Thymus (tissue), 11 donors: ENCODE data around the gene ADAMTS12. TPM values are rescaled to one million over a fixed set of nuclear protein-coding genes. Genes with fewer than 3 reads are reported as not detected.

ENCODE experiments used
- DNase-seq, 9 donors: peaks; one replicate each; pipeline ENCODE4 v3.0.0-alpha.2; 2013; ENCODE audit warnings: low spot score in 9 of 9, low read depth in 6 of 9, missing footprints in 1 of 9
- H3K27ac ChIP-seq, 2 donors: one replicate each; pipeline ENCODE4 v1.5.1; 2013; ENCODE audit warnings: control low read depth in 1 of 2, low read depth in 1 of 2, low read length in 1 of 2, mild to moderate bottlenecking in 1 of 2, moderate library complexity in 1 of 2
- H3K27me3 ChIP-seq, 2 donors: one replicate each; pipeline ENCODE4 v1.5.1; 2013; ENCODE audit warnings: low read length in 1 of 2; ENCODE audit not compliant: control insufficient read depth in 2 of 2, insufficient read depth in 1 of 2
- H3K36me3 ChIP-seq, 2 donors: one replicate each; pipeline ENCODE4 v1.5.1; 2013; ENCODE audit warnings: low read length in 1 of 2, mild to moderate bottlenecking in 1 of 2, moderate library complexity in 1 of 2; ENCODE audit not compliant: control insufficient read depth in 2 of 2, insufficient read depth in 2 of 2
- H3K4me1 ChIP-seq, 2 donors: one replicate each; pipeline ENCODE4 v1.5.1; 2013; ENCODE audit warnings: low read length in 2 of 2; ENCODE audit not compliant: control insufficient read depth in 2 of 2, insufficient read depth in 2 of 2
- H3K4me3 ChIP-seq, 2 donors: one replicate each; pipeline ENCODE4 v1.5.1; 2013; ENCODE audit warnings: low read length in 2 of 2, control low read depth in 1 of 2, mild to moderate bottlenecking in 1 of 2
- H3K9me3 ChIP-seq, 2 donors: one replicate each; pipeline ENCODE4 v1.5.1; 2013; ENCODE audit warnings: low read length in 1 of 2, mild to moderate bottlenecking in 1 of 2; ENCODE audit not compliant: control insufficient read depth in 2 of 2, insufficient read depth in 1 of 2
- WGBS: extraction: QIAGEN DNeasy Blood & Tissue Kit; methylation state at CpG from one replicate; pipeline ENCODE4 v1.1.7; 2013; 5-methylcytosine and 5-hydroxymethylcytosine counted together
- polyA plus RNA-seq: library from polyadenylated mRNA; stranded (reverse); fragments of 200-250 nt; gene quantifications from one replicate; pipeline ENCODE4 v1.2.3, GENCODE V29; 2013
- total RNA-seq: library from RNA; stranded (reverse); fragments of 120-200 nt; gene quantifications from one replicate; pipeline ENCODE4 v1.2.4, GENCODE V29; 2013
- donor health status: healthy.

Gene ADAMTS12
- total and polyA plus RNA-seq, 2 donors, result 0.18 to 1.6 TPM

DNA sequence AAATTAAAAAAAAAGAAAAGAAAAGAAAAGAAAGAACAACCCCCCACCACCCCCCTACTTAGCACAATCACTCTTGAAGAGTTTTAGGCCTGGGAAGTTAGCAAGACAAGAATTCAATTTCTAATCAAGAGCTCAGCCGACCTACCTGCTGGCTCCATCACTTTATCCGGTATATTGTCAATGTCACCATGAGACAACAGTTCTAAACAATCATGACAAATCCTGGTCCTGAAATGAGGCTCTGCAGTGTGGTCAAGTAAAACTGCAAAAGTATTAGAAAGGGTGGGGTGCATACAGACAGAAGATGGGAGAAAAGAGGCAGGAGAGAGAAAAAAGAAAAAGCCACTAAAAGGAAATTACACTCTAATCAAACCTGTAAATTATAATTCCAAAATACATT is 287.3 kb downstream of the ADAMTS12 start:
- 98% methylated on average over 2 of the region's 2 CpGs for WGBS
- H3K27ac ChIP-seq, result no peak overlapping the region
- DNase-seq, result no peak
- no peaks in the 10 kb centered on the region for H3K4me1 ChIP-seq
- no peaks in the 10 kb centered on the region for H3K36me3 ChIP-seq
- H3K9me3 ChIP-seq, result no peaks in the 10 kb centered on the region
- H3K4me3 ChIP-seq, result no peak overlapping the region
- H3K27me3 ChIP-seq, result no peaks in the 10 kb centered on the region

DNA sequence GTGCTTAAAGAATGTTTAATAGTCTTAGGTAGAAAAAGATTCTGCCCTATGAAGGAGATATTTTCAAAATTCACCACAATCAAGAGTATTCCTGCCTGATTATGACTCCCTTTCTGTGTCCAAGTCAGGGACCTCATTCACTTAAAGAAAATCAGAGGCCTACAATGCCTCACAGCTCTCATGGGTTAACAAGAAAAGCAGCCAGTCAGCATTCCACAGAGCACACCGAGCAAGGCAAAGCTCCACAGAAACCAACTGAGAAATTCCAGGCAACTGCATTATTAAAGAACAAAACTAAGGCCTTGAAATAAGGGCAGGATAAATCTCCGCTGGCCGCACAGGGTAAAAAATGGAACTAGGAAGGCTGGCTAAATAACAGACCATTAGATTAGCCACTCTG is 289.9 kb downstream of the ADAMTS12 start:
- Histone ChIP-seq H3K27me3 (no peaks in the 10 kb centered on the region), H3K4me1 (no peaks in the 10 kb centered on the region), H3K9me3 (no peaks in the 10 kb centered on the region), H3K27ac (peak overlapping the region in 1 of 2 donors; percentile 52), H3K4me3 (no peak overlapping the region), H3K36me3 (no peaks in the 10 kb centered on the region)
- DNase-seq, result no peak
- 84% methylated on average over 3 of the region's 3 CpGs for WGBS

DNA sequence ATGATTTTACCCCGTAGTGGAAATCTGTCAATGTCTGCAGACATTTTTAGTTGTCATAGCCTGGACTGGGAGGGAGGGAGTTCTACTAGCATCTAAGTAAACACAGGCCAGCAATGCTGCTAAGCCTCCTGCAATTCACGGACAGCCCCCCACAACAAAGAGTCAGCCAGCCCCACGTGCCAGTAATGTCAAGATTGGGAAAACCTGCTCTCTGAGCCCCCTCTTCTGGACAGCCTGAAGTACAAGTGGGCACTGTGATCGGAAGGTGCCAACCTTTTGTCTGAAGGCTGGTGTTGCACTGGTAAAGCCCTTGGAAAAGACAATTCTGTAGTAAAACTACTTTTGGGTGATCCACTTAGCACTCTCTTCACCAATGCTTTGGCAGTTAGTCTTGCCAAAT is 296.5 kb downstream of the ADAMTS12 start:
- DNase-seq, result no peak
- H3K4me3 ChIP-seq, result no peak overlapping the region
- no peak overlapping the region for H3K27ac ChIP-seq
- no peaks in the 10 kb centered on the region for H3K36me3 ChIP-seq
- H3K4me1 ChIP-seq, result no peaks in the 10 kb centered on the region
- WGBS, result 84% methylated on average over 4 of the region's 4 CpGs
- no peaks in the 10 kb centered on the region for H3K27me3 ChIP-seq
- no peaks in the 10 kb centered on the region for H3K9me3 ChIP-seq

DNA sequence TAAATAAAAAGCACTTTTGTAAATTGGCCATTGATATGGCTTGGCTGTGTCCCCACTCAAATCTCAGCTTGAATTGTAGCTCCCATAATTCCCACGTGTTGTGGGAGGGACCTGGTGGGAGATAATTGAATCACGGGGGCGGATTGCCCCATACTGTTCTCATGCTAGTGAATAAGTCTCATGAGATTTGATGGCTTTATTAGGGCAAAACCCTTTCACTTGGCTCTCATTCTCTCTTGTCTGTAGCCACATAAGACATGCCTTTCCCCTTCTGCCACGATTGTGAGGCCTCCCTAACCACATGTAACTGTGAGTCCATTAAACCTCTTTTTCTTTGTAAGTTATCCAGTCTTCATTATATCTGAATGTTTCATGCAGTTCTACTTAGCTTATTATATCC is 297.8 kb downstream of the ADAMTS12 start:
- Histone ChIP-seq H3K9me3 (no peaks in the 10 kb centered on the region), H3K4me3 (no peak overlapping the region), H3K36me3 (no peaks in the 10 kb centered on the region), H3K27me3 (no peaks in the 10 kb centered on the region), H3K4me1 (no peaks in the 10 kb centered on the region), H3K27ac (no peak overlapping the region)
- 86% methylated on average over 4 of the region's 4 CpGs for WGBS
- DNase-seq, result no peak

DNA sequence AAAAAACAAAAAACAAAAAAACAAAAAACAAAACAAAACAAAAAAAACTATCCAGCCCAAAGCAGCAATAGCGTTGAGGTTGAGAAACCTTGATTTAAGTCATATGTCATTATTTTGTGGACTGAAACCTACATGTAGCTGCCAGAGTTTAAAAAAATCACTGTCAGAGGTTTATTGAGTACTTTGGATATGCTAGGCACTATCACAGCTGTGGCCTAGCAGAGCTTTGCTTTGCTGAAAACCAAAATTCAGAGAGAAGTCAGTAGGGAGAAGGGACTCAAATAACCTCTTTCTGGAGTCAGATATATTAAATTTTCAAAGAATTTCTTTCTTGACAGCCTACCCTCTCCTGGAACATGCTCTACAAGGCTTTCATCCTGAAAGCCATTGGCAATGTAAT is 299.5 kb downstream of the ADAMTS12 start:
- no peak overlapping the region for H3K4me3 ChIP-seq
- H3K27ac ChIP-seq, result no peak overlapping the region
- 100% methylated on average over 1 of the region's 1 CpG for WGBS
- no peaks in the 10 kb centered on the region for H3K36me3 ChIP-seq
- H3K4me1 ChIP-seq, result no peaks in the 10 kb centered on the region
- H3K9me3 ChIP-seq, result no peaks in the 10 kb centered on the region
- H3K27me3 ChIP-seq, result no peaks in the 10 kb centered on the region
- no peak for DNase-seq

DNA sequence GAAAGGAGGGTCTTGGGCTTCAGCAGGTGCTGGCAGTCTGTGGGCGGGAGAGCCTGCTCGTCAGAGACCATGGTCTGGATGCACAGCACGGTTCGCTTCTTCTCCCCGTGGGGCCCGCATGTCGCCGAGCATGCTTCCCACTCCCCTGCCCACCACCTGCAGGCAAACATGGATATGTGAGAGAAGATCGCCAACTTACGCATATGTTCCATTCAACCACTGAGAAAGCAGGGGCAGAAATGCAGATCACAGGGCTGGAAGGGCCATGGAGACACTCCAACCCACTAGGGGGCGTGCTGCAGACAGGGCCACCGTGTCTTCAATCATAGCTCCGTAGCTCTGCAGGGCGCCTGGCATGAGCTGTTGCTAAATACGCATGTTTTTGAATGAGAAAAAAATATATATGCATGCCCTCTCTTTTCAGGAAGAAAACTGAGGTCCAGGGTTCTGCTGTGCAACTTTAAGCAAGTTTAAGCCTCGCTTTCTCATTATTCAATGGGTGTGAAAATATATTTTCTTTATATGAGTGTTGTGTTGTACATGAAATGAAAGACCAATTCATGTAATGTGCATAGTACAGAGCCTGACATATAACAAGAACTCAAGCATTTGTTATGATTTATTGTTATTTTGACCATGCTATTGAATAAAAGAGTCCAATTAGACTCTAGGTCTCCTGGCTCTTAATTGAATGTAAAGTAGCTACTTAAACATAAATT is 303.0 kb downstream of the ADAMTS12 start:
- no peak overlapping the region for H3K27ac ChIP-seq
- WGBS, result 82% methylated on average over 16 of the region's 16 CpGs
- H3K9me3 ChIP-seq, result no peaks in the 10 kb centered on the region
- no peaks in the 10 kb centered on the region for H3K27me3 ChIP-seq
- H3K4me1 ChIP-seq, result no peaks in the 10 kb centered on the region
- H3K36me3 ChIP-seq, result no peaks in the 10 kb centered on the region
- peak in 6 of 9 donors; percentile 6 to 52 (median 16) for DNase-seq
- H3K4me3 ChIP-seq, result no peak overlapping the region

DNA sequence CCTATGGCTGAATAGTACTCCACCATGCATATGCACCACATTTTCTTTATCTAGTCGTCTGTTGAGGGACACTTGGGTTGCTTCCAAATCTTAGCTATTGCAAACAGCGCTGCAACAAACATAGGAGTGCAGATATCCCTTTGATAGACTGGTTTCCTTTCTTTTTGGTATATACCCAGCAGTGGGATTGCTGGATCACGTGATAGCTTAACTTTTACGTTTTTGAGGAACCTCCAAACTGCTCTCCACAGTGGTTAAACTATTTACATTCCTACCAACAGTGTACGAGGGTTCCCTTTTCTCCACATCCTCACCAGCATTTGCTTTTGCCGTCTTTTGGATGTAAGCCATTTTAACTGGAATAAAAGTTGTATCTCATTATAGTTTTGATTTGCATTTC is 308.5 kb downstream of the ADAMTS12 start:
- Histone ChIP-seq H3K4me1 (no peaks in the 10 kb centered on the region), H3K9me3 (no peaks in the 10 kb centered on the region), H3K27me3 (no peaks in the 10 kb centered on the region), H3K27ac (no peak overlapping the region), H3K4me3 (no peak overlapping the region), H3K36me3 (no peaks in the 10 kb centered on the region)
- DNase-seq, result no peak
- WGBS, result 72% methylated on average over 6 of the region's 6 CpGs

DNA sequence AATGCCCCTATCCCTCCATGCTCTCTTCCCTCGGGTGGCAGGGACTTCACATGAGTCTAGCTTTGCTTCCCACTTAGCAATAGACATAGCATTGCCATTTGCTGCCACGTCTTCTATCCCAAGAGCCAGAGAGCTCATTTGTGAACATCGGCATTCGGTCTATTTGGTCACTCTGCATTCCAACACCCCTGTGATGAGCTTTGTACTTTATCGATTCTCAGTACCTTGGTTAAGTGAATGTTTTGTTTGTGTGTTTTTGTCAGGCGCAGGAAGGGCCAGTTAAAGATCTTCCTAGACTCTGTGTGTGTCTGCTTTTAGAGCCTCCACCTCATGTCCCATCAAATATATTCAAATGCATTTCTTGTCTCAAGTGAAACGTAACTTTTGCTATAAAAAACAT is 309.4 kb downstream of the ADAMTS12 start:
- Histone ChIP-seq H3K27me3 (no peaks in the 10 kb centered on the region), H3K9me3 (no peaks in the 10 kb centered on the region), H3K27ac (no peak overlapping the region), H3K4me3 (no peak overlapping the region), H3K36me3 (no peaks in the 10 kb centered on the region), H3K4me1 (no peaks in the 10 kb centered on the region)
- 91% methylated on average over 7 of the region's 7 CpGs for WGBS
- DNase-seq, result no peak

DNA sequence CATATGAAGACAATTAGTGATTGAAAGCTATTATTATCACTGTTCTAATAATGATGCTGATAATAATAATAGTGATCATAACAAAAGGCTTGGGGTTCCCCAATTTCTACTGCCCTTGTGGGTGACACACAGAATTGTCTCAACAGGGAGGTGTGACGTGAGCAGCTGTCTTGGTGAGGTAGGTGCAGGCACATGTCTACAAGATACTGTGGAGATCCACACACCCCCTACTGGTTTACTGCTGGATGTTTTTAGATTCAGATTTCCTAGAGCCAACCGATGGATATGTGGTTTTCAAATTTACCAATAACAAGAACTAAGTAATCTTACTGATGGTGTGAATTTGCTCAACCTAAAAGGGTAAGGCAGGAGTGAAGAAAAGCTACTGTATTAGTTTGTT is 312.0 kb downstream of the ADAMTS12 start:
- no peaks in the 10 kb centered on the region for H3K4me1 ChIP-seq
- no peaks in the 10 kb centered on the region for H3K9me3 ChIP-seq
- 93% methylated on average over 2 of the region's 2 CpGs for WGBS
- H3K4me3 ChIP-seq, result no peak overlapping the region
- no peak overlapping the region for H3K27ac ChIP-seq
- no peaks in the 10 kb centered on the region for H3K27me3 ChIP-seq
- H3K36me3 ChIP-seq, result no peaks in the 10 kb centered on the region
- no peak for DNase-seq
